Breast epithelium (tissue), 4 donors: ENCODE measurements around the gene ZC3H7B. TPM values are rescaled to one million over a fixed set of nuclear protein-coding genes. Genes with fewer than 3 reads are reported as not detected.
A peak's percentile ranks its signal among the peaks of the same experiment; 100 is the strongest.

Experiments used
- DNase-seq, 2 donors: peaks; one replicate each; pipeline ENCODE4 v3.0.0-alpha.2; 2019; ENCODE audit warnings: low spot score in 2 of 2
- H3K27ac ChIP-seq, 2 donors: fragments of 200-600 bp; sonication (generic) in 1 of 2; one replicate each; pipeline ENCODE4 v1.5.1; 2016 to 2019; ENCODE audit warnings: mild to moderate bottlenecking in 1 of 2
- H3K27me3 ChIP-seq, 2 donors: fragments of 200-600 bp; sonication (generic) in 1 of 2; one replicate each; pipeline versions ENCODE4 v1.5.1 to v1.6.0; 2017 to 2019; ENCODE audit warnings: control low read depth in 1 of 2, mild to moderate bottlenecking in 1 of 2
- H3K36me3 ChIP-seq: fragments of 200-600 bp; one replicate; pipeline ENCODE4 v1.5.1; 2019
- H3K4me1 ChIP-seq, 2 donors: fragments of 200-600 bp; sonication (generic); one replicate each; pipeline ENCODE4 v1.5.1; 2016 to 2019; ENCODE audit warnings: control low read depth in 1 of 2
- H3K4me3 ChIP-seq, 3 donors: fragments of 200-600 bp; sonication (generic); 1 replicate in 2 of 3; 2 replicates in 1 of 3; pipeline ENCODE4 v1.5.1; 2016 to 2019; ENCODE audit warnings: mild to moderate bottlenecking in 3 of 3, moderate library complexity in 2 of 3
- H3K9me3 ChIP-seq, 2 donors: fragments of 200-600 bp; sonication (generic) in 1 of 2; one replicate each; pipeline ENCODE4 v1.5.1; 2016 to 2019; ENCODE audit warnings: control low read depth in 1 of 2
- CTCF ChIP-seq, 3 donors: fragments of 450-650 bp; IDR thresholded peaks; one replicate each; pipeline ENCODE4 v1.5.1; 2016 to 2017; ENCODE audit warnings: antibody characterized with exemption in 3 of 3, mild to moderate bottlenecking in 3 of 3, moderate library complexity in 3 of 3
- POLR2A ChIP-seq: fragments of 450-650 bp; IDR thresholded peaks from one replicate; pipeline ENCODE4 v1.6.1; 2016; ENCODE audit warnings: antibody characterized with exemption, mild to moderate bottlenecking, moderate library complexity
- POLR2AphosphoS5 ChIP-seq, 3 donors: sonication (generic); formaldehyde crosslinking; IDR thresholded peaks; one replicate each; pipeline ENCODE4 v1.6.1; 2017; ENCODE audit warnings: antibody characterized with exemption in 3 of 3
- intact Hi-C: fragments of 100-400 bp; cut with DNase I; formaldehyde crosslinking; loops from one replicate; pipeline ENCODE4 v1.15.1; 2023; ENCODE audit warnings: low total_unique reads
- total RNA-seq, 3 donors: library from RNA; depleted of rRNA; stranded (reverse); fragments of >200 nt; gene quantifications; one replicate each; pipeline ENCODE4 v1.1.0, GENCODE V29; 2016

Gene ZC3H7B
- total RNA-seq, 3 donors from 2014 or later: 24.0 to 33.1 (median 32.2) TPM

- H3K4me1 ChIP-seq: no peaks in the 10 kb centered on the region
- no peaks in the 10 kb centered on the region for H3K9me3 ChIP-seq
- no peak for TF ChIP-seq CTCF (IDR thresholded peaks at IDR 0.05)
- no peak for TF ChIP-seq POLR2AphosphoS5 (IDR thresholded peaks at IDR 0.05)
- no peak for TF ChIP-seq POLR2A
- no peaks in the 10 kb centered on the region for H3K27me3 ChIP-seq
- intact Hi-C loops: no loop called here
- no peak overlapping the region for H3K4me3 ChIP-seq
- DNase-seq: no peak
- H3K36me3 ChIP-seq: peaks cover 3% of the 10 kb centered on the region
- no peak overlapping the region for H3K27ac ChIP-seq
Observed at GRCh38 chr22:41343717-41344116, 42.4 kb downstream of the ZC3H7B start.

GRCh38 chr22:41344189-41344788, 43.0 kb downstream of the ZC3H7B start:
- Histone ChIP-seq H3K36me3 (peaks cover 3% of the 10 kb centered on the region), H3K9me3 (no peaks in the 10 kb centered on the region), H3K27ac (no peak overlapping the region), H3K4me3 (no peak overlapping the region), H3K4me1 (no peaks in the 10 kb centered on the region), H3K27me3 (no peaks in the 10 kb centered on the region)
- no peak for DNase-seq
- intact Hi-C loops: no loop called here
- TF ChIP-seq POLR2AphosphoS5 (IDR thresholded peaks at IDR 0.05) (no peak), POLR2A (no peak), CTCF (IDR thresholded peaks at IDR 0.05) (no peak)

DNA sequence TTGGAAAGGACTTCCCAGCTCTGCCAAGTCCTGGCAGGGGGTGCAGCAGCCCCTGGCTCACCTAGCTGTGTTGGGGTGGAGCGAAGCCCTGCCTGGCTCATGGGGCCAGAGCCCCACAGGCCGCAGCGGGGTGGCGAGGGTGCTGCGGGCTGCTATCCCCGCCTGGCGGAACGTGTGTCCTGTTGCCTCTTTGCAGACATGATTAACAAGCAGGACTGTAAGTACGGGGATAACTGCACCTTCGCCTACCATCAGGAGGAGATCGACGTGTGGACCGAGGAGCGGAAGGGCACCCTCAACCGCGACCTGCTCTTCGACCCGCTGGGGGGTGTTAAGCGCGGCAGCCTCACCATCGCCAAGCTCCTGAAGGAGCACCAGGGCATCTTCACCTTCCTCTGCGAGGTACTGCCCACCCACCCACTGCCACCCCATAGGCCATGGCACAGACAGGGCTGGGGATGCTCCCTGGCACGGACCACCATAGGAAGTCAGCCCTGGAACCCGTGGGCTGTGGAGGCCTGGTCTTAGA, 44.5 kb downstream of the ZC3H7B start:
- Histone ChIP-seq H3K4me3 (no peak overlapping the region), H3K36me3 (peaks cover 3% of the 10 kb centered on the region), H3K27ac (no peak overlapping the region), H3K4me1 (no peaks in the 10 kb centered on the region), H3K27me3 (no peaks in the 10 kb centered on the region), H3K9me3 (no peaks in the 10 kb centered on the region)
- DNase-seq: no peak
- TF ChIP-seq CTCF (IDR thresholded peaks at IDR 0.05): no peak
- TF ChIP-seq POLR2A: no peak
- TF ChIP-seq POLR2AphosphoS5 (IDR thresholded peaks at IDR 0.05): no peak
- intact Hi-C loops: no loop called here

GRCh38 chr22:41347066-41347859, 45.9 kb downstream of the ZC3H7B start:
- Histone ChIP-seq H3K27me3 (no peaks in the 10 kb centered on the region), H3K27ac (peak overlapping the region in 1 of 2 donors; percentile 41), H3K9me3 (no peaks in the 10 kb centered on the region), H3K4me3 (no peak overlapping the region), H3K36me3 (peaks cover 1% of the 10 kb centered on the region), H3K4me1 (no peaks in the 10 kb centered on the region)
- TF ChIP-seq POLR2AphosphoS5 (IDR thresholded peaks at IDR 0.05) (no peak), POLR2A (no peak)
- no peak for DNase-seq
- intact Hi-C loops: no loop called here

DNA sequence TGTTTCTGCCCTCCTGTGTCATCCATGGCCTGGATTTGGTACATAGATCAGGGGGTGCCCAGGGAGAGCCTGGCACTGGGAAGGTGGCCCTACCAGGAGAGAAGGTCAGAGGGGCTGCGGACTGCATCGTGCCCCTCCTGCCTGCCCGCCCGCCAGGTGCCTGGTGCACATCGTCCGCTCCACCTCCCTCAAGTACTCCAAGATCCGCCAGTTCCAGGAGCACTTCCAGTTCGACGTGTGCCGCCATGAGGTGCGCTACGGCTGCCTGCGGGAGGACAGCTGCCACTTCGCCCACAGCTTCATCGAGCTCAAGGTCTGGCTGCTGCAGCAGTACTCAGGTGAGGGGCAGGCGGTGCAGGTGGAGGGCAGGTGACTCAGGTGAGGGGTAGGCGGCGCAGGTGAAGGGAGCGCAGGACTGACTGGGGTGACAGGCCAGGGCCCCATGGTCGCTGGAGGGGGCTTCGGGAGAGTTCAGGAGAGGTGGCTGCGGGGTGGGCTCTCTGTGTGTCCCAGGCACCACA, 47.7 kb downstream of the ZC3H7B start:
- H3K27ac ChIP-seq: no peak overlapping the region
- no peaks in the 10 kb centered on the region for H3K36me3 ChIP-seq
- no peak for DNase-seq
- H3K27me3 ChIP-seq: no peaks in the 10 kb centered on the region
- intact Hi-C loops: no loop called here
- no peaks in the 10 kb centered on the region for H3K9me3 ChIP-seq
- H3K4me3 ChIP-seq: no peak overlapping the region
- TF ChIP-seq POLR2AphosphoS5 (IDR thresholded peaks at IDR 0.05) (no peak), CTCF (IDR thresholded peaks at IDR 0.05) (no peak)
- no peaks in the 10 kb centered on the region for H3K4me1 ChIP-seq
